Measurements from ENCODE around the gene CLDN16. TPM values are rescaled to one million over a fixed set of nuclear protein-coding genes. Genes with fewer than 3 reads are reported as not detected.
A peak's percentile ranks its signal among the peaks of the same experiment; 100 is the strongest.

The CLDN16 gene, protein sequence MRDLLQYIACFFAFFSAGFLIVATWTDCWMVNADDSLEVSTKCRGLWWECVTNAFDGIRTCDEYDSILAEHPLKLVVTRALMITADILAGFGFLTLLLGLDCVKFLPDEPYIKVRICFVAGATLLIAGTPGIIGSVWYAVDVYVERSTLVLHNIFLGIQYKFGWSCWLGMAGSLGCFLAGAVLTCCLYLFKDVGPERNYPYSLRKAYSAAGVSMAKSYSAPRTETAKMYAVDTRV
- total RNA-seq, result 1 to 10 TPM in 2 of 6 donors, under 1 TPM in 4; 0.06 to 1.7 (median 0.32) TPM

DNA sequence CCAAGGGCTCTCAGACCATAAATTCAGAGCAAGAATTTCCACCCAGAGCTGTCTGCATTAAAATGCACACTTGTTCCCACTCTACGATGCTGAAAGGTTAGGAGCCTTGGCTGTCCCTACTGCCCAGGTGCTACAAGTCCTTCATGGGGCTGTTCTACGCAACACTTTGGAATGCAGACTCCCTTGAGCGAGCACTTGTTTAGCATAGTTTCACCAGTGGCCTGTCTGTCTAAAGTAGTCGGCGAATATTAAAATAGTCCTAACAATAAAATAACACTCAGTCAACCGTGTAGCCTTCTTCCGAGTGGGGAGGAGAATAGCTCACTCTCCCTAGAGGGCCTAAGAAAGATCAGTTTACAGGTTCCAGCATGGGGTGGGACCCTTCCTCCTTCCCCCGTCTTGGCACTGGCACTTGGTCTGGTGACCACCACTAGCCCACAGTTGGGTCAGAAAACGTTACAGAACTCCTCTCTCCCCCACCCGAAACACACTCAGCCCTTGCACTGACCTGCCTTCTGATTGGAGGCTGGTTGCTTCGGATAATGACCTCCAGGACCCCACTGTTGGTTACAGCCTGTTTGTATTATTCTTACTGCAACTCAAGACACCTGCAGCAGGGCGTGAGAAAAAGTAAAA, at the start of gene CLDN16:
TSS of gene CLDN16 (plus strand) at position 586 of the 636 bp plus-strand sequence. CDS start 167 bp downstream, outside the sequence.
- H3K9me3 ChIP-seq, result no peaks in the 10 kb centered on the region
- H3K4me1 ChIP-seq, result peaks cover 0 to 7% (median 2%) of the 10 kb centered on the region in 4 donors
- TF ChIP-seq, protein P1, sequence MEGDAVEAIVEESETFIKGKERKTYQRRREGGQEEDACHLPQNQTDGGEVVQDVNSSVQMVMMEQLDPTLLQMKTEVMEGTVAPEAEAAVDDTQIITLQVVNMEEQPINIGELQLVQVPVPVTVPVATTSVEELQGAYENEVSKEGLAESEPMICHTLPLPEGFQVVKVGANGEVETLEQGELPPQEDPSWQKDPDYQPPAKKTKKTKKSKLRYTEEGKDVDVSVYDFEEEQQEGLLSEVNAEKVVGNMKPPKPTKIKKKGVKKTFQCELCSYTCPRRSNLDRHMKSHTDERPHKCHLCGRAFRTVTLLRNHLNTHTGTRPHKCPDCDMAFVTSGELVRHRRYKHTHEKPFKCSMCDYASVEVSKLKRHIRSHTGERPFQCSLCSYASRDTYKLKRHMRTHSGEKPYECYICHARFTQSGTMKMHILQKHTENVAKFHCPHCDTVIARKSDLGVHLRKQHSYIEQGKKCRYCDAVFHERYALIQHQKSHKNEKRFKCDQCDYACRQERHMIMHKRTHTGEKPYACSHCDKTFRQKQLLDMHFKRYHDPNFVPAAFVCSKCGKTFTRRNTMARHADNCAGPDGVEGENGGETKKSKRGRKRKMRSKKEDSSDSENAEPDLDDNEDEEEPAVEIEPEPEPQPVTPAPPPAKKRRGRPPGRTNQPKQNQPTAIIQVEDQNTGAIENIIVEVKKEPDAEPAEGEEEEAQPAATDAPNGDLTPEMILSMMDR (IDR thresholded peaks at IDR 0.05), result no peak
- TF ChIP-seq POLR2A (IDR thresholded peaks at IDR 0.05) (no peak), POLR2AphosphoS5 (IDR thresholded peaks at IDR 0.05) (no peak), EP300 (IDR thresholded peaks at IDR 0.05) (no peak)
- H3K4me3 ChIP-seq, result no peak within 1 kb of the TSS
- DNase-seq, result peak in 1 of 2 donors; percentile 79
- no peaks in the 10 kb centered on the region for H3K27me3 ChIP-seq
- WGBS, 2 donors, result 66 to 86% methylated on average over 12 of the region's 12 CpGs
- H3K27ac ChIP-seq, result peak within 1 kb of the TSS in 1 of 4 donors; percentile 55
- H3K36me3 ChIP-seq, result no peaks in the 10 kb centered on the region
- ATAC-seq (ENCODE audit: low FRiP score in 2 of 2), result peak; percentile 57 to 86

DNA sequence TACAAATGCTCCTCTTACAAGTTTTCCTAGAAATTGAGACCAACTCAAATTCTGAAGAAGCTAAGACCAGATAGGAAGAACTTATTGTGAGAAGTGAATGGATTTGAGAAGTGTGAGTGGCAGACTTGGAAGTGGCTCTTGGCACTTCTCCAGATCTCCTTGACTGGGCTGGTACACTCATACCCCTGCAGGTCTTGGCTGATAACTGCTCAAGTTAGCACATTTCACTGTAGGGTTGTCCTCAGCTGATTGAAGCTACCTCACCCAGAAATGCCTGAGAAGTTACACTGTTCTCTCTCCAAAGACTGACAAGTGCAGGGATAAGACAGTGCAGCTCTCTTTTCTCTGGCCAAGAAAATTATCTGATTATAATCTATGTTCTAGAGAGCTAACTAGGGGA, 49.2 kb upstream of the CLDN16 start:
- peak in 1 of 2 donors; percentile 66 for DNase-seq
- Histone ChIP-seq H3K27me3 (no peaks in the 10 kb centered on the region), H3K4me3 (no peak overlapping the region), H3K4me1 (peaks cover 0 to 8% (median 7%) of the 10 kb centered on the region in 4 donors), H3K27ac (peak overlapping the region in 1 of 4 donors; percentile 49), H3K9me3 (no peaks in the 10 kb centered on the region), H3K36me3 (no peaks in the 10 kb centered on the region)
- TF ChIP-seq POLR2AphosphoS5 (IDR thresholded peaks at IDR 0.05) (no peak), EP300 (IDR thresholded peaks at IDR 0.05) (no peak), POLR2A (IDR thresholded peaks at IDR 0.05) (no peak)
- TF ChIP-seq, protein P1 (IDR thresholded peaks at IDR 0.05), result no peak
- peak; percentile 39 to 61 for ATAC-seq (ENCODE audit: low FRiP score in 2 of 2)

DNA sequence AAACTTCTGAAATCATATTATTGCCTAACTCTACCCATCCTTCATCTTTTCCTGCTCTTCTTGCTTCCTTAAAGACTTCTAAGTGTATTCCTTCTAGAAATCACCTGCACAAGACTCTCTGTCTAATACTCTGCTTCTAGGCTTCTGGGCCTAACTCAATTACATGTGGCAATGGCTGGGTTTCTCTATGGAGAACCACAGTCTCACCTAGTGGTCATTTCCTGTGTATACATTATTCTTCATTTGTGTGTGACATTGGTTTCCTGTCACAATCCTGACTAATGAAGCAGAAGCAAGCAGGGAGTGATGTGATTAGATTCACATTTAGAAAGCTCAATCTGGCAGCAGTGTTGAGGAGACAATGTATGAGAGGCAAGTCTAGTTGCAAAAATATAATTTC, 48.8 kb upstream of the CLDN16 start:
- Histone ChIP-seq H3K4me3 (no peak overlapping the region), H3K27me3 (no peaks in the 10 kb centered on the region), H3K27ac (peak overlapping the region in 1 of 4 donors; percentile 49), H3K36me3 (no peaks in the 10 kb centered on the region), H3K4me1 (peaks cover 0 to 8% (median 7%) of the 10 kb centered on the region in 4 donors), H3K9me3 (no peaks in the 10 kb centered on the region)
- no peak for DNase-seq
- peak; percentile 10 to 55 for ATAC-seq (ENCODE audit: low FRiP score in 2 of 2)
- no peak for TF ChIP-seq POLR2AphosphoS5 (IDR thresholded peaks at IDR 0.05)
- TF ChIP-seq, protein P1 (IDR thresholded peaks at IDR 0.05), result peak in 1 of 6 experiments; percentile 8

DNA sequence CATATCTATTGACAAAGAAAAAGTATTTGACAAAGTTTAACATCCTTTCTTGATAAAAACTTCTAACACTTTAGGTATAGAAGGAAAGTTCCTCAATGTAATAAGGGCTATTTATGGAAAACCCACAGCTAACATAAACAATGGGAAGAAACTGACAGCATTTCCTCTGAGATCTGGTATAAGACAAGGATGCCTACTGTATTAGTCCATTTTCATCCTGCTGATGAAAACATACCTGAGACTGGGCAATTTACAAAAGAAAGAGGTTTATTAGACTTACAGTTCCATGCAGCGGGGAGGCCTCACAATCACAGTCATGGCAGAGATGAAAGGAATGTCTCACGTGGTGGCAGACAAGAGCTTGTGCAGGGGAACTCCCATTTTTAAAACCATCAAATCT, 47.9 kb upstream of the CLDN16 start:
- no peaks in the 10 kb centered on the region for H3K27me3 ChIP-seq
- H3K4me3 ChIP-seq, result no peak overlapping the region
- no peak for TF ChIP-seq EP300 (IDR thresholded peaks at IDR 0.05)
- TF ChIP-seq POLR2AphosphoS5 (IDR thresholded peaks at IDR 0.05), result no peak
- TF ChIP-seq, protein P1 (IDR thresholded peaks at IDR 0.05), result no peak
- no peak for TF ChIP-seq POLR2A (IDR thresholded peaks at IDR 0.05)
- no peak overlapping the region for H3K27ac ChIP-seq
- H3K9me3 ChIP-seq, result no peaks in the 10 kb centered on the region
- ATAC-seq (ENCODE audit: low FRiP score in 2 of 2) (no peak), DNase-seq (no peak)
- peaks cover 6 to 14% (median 9%) of the 10 kb centered on the region in 4 donors for H3K4me1 ChIP-seq
- H3K36me3 ChIP-seq, result no peaks in the 10 kb centered on the region
- 77 to 86% methylated on average over 2 of the region's 2 CpGs for WGBS, 2 donors

Data from upper lobe of left lung (tissue), 6 donors.